Putamen (tissue), 1 donor: Measurements from ENCODE around the gene KRTAP19-3.
"Not testable (repeated sequence)": the region's sequence is repeated elsewhere in the genome, so short reads cannot be mapped to it uniquely, and the experiment has no call there.

Source experiments
- DNase-seq: peaks from one replicate; pipeline ENCODE4 v3.0.0-alpha.2; 2016; ENCODE audit warnings: low spot score

The KRTAP19-3 gene

DNA sequence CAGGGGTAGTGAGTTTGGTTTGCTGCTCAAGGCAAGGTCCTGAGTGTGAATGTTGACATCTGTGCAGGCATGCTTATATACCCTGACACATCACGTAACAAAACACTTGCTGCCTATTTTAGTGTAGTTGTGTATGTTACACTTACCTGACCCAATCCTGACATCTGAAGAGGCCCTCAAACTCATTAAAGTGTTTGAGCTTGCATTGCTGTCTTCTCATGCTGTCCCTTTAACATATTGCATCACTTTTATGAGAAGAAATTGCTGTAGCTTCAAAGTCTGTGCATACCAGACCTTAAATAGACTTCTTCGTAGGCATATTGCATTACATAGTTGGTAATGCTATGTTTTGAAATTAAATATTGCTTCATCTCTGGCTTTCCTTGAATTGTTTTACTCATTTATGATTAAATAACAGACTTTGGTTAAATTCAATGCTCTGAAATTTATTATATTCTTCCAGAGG lies at the start of gene KRTAP19-3:
Gene KRTAP19-3 (minus strand): TSS at position 51 of the 466 bp plus-strand sequence. CDS start 56 bp downstream, outside the sequence.
- no peak for DNase-seq

- DNase-seq, result no peak
These were observed 27.1 kb upstream of the KRTAP19-3 start for GRCh38 chr21:30518876-30519275.

DNA sequence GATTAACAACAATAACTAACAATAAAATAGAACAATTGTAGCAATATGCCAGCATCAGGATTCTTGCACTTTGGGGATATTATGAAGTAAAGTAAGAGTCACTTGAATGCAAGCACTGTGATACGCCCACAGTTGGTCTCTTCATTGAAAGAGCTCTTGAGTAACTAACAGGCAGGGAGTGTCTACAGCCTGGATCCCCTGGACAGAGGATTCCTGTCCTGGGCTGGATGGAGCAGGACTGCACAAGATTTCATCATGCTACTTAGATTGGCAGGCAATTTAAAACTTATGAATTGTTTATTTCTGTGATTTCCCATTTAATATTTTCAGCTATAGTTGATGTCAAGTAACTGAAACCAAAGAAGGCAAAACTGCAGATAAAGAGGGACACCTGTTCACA lies 23.9 kb upstream of the KRTAP19-3 start:
- no peak for DNase-seq

- DNase-seq, result not testable (repeated sequence)
These were observed 13.9 kb upstream of the KRTAP19-3 start for GRCh38 chr21:30505621-30506205.

- no peak for DNase-seq
These were observed 10.2 kb upstream of the KRTAP19-3 start, which contains the start of gene KRTAP19-5 for GRCh38 chr21:30502041-30502440. Gene KRTAP19-5 (minus strand): TSS chr21:30502141. CDS start chr21:30502090, 51 bp downstream.

DNA sequence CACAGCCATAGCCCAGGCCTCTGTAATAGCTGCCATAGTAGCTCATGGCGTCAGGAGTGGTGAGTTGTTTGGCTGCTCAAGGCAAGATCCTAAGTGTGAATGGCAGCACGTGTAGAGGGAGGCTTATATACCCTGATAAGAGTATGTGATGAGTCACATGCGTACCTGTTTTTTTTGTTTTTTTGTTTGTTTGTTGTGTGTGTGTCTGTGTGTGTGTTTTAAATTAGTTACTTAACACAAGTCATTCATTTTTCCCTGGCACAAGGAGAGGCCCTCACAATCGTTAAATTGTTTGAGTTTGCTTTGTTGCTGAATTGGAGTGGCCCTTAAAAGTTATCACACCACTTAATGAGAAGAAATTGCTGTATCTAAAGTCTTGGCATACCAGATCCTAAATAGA lies 5.3 kb upstream of the KRTAP19-3 start, which contains the start of gene KRTAP19-4:
Gene KRTAP19-4 (minus strand): TSS at position 101 of the 400 bp plus-strand sequence. CDS start 55 bp downstream, at position 46.
- no peak for DNase-seq

- DNase-seq, result no peak
These were observed 4.5 kb downstream of the KRTAP19-3 start, which contains the start of gene KRTAP19-2 for GRCh38 chr21:30487336-30487735. Gene KRTAP19-2 (minus strand): TSS chr21:30487436. CDS start chr21:30487348, 88 bp downstream.

DNA sequence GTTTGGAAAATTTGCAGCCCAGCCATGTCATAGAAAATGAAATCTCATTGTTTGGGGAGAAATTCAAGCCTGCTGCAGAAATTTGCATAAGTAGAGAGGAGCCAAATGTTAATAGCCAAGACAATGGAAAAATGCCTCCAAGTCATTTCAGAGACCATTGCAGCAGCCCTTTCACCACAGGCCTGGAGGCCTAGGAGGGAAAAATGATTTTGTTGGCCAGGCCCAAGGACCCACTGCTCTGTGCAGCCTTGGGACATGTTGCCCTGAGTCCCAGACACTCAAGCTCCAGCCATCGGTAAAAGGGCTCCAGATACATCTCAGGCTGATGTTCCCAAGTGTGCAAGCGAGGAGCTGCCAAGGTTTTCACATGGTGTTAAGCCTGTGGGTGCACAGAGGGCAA lies 5.6 kb downstream of the KRTAP19-3 start:
- no peak for DNase-seq

DNA sequence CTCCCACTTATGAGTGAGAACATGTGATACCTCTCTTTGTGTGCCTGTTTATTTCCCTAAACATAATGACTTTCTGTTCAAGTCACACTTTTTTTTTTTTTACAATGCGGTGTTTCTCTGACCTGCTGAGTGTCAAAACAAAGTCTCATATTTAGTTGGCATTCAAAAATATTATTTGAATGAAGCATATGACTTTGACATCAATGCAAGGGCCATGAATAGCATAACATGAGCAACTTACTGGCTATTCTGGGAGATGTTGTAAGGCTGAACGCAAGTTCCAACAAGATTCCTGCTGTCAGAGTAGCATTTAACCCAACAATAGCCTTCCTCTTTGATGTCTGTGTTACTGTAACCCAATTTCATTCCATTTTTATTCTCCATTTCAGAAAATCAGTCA lies 9.7 kb downstream of the KRTAP19-3 start:
- no peak for DNase-seq

GRCh38 chr21:30480145-30480544 lies 11.7 kb downstream of the KRTAP19-3 start, which contains the start of gene KRTAP19-1:
Gene KRTAP19-1 (minus strand): TSS chr21:30480367. CDS start chr21:30480317, 50 bp downstream.
- no peak for DNase-seq

- DNase-seq, result no peak
These were observed 12.6 kb downstream of the KRTAP19-3 start for GRCh38 chr21:30479259-30479658.

DNA sequence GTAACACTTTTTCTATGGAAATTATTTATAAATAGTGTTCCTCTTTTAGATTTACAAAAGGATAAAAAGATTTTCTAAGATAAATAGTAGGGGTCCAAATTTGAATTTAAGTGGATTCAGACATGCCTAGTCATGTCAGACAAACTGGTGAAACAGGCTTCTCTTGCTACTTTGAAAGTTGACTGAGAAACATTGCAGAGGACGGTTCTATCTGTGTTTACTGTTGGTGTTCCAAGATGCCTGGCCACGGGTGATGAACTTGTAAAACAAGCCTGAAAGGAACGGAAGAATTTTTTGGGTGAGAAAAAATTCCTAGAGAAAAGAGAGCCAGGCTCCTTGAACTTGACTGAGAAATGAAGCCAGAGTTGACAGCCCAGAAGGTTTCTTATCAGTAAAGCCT lies 13.8 kb downstream of the KRTAP19-3 start:
- no peak for DNase-seq

GRCh38 chr21:30468900-30469714 lies 22.7 kb downstream of the KRTAP19-3 start:
- no peak for DNase-seq

DNA sequence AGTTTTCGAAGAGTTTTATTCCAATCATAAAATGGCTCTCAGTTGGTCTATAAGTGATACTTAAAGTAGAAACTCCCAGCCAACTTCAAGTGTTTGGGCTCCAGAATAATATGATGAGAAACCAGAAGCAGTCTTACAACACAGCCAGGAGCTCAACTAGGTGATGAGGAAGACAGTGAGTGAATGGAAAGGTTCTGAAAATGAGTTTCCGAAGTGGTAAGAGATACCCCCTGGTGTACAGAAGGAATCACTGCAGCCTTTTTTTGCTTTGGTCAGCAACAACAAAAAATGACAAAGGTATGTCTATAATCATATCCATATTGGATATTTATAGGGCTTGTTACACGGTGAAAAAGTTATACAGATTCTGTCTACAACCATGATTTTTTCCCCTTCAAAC lies 28.1 kb downstream of the KRTAP19-3 start:
- DNase-seq, result no peak

- DNase-seq, result no peak
These were observed 43.3 kb downstream of the KRTAP19-3 start for GRCh38 chr21:30448514-30448913.

GRCh38 chr21:30447056-30447455 lies 44.8 kb downstream of the KRTAP19-3 start:
- no peak for DNase-seq

- DNase-seq, result no peak
These were observed 47.6 kb downstream of the KRTAP19-3 start for GRCh38 chr21:30444204-30444603.

DNA sequence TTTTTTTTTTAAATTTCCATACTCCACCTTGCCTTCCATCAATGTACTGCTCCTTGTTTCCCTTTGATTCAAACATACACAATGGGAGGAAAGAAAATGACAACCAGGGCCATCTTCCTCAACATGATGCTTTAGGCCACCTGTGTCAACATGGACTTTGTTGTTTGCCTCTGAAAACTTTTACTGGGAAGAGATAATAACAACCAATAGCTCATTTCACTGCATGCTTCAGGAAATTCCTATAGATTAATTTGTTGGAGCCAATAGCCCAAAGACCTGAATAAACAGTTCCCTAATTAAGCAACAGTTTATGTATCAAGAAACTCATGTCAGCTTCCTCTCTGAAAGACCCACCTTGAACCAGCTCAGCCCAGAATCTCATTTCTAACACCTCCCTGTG lies 48.6 kb downstream of the KRTAP19-3 start:
- DNase-seq, result no peak
